ENCODE results near the gene XRN2. TPM values are rescaled to one million over a fixed set of nuclear protein-coding genes. Genes with fewer than 3 reads are reported as not detected.
"Not testable (repeated sequence)": the region's sequence is repeated elsewhere in the genome, so short reads cannot be mapped to it uniquely, and the experiment has no call there.

Gene XRN2
- polyA plus RNA-seq, 1 experiment = 120 TPM

DNA sequence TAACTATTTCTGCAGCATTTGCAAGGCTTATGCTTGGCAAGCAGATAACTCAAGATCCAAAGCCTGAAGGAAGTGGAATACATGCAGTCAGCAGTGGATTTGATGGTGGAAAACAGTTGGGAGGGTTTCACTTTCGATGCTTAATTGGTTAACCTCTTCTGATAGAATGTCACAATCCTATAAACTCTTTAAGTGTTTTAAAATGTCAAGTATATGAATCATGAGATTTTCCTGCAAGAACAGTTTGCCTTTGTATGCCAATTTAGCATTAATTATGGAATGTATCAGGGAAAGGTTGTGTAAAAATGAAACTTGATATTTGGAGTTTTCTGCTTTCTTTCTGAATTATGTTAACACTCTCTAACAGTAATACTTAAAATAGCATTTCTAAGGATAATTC lies 57.6 kb downstream of the XRN2 start:
- DNase-seq (ENCODE audit: low read depth, low spot score) = no peak
- ChIA-PET CTCF (interaction anchor here (0.7 to 1.1 kb wide), 2 partner anchors 16 to 145 kb away, joined by 3 read pairs; no protein-coding TSS in a partner anchor), POLR2A (interaction anchor here (0.6 kb wide), 1 partner anchor 57 kb away, joined by 4 read pairs; no protein-coding TSS in a partner anchor)

DNA sequence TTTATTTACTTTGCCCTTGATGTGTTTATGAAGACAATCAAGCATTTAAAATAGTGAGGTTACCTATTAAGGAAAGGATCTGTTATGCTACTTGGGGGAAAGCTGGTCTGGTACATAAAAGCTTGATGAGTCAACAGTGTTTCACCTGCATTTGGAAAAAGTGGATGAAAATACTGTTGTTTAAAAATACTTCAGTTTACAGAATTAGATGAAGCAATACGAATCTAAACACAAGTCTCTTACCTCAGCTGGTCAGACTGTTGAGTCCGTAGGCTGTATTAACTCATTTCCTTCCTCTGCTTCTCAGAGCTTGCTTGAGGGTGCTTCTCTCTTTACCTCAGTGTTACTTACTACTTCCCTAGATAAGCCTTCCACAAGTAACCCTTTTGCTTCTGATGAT lies 58.1 kb downstream of the XRN2 start:
- H3K27me3 ChIP-seq (ENCODE audit: control insufficient read depth, insufficient read depth, low read length) = no peaks in the 10 kb centered on the region
- H3K4me3 ChIP-seq (ENCODE audit: low read depth, low read length) = no peak overlapping the region
- H3K9me3 ChIP-seq (ENCODE audit: control insufficient read depth, insufficient read depth, low read length) = no peaks in the 10 kb centered on the region
- TF ChIP-seq, protein P1, sequence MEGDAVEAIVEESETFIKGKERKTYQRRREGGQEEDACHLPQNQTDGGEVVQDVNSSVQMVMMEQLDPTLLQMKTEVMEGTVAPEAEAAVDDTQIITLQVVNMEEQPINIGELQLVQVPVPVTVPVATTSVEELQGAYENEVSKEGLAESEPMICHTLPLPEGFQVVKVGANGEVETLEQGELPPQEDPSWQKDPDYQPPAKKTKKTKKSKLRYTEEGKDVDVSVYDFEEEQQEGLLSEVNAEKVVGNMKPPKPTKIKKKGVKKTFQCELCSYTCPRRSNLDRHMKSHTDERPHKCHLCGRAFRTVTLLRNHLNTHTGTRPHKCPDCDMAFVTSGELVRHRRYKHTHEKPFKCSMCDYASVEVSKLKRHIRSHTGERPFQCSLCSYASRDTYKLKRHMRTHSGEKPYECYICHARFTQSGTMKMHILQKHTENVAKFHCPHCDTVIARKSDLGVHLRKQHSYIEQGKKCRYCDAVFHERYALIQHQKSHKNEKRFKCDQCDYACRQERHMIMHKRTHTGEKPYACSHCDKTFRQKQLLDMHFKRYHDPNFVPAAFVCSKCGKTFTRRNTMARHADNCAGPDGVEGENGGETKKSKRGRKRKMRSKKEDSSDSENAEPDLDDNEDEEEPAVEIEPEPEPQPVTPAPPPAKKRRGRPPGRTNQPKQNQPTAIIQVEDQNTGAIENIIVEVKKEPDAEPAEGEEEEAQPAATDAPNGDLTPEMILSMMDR (IDR thresholded peaks at IDR 0.05; ENCODE audit: low read depth, low read length) = no peak
- peak; percentile 37 for DNase-seq (ENCODE audit: low read depth, low spot score)
- CTCF ChIA-PET = interaction anchor here (1.1 kb wide), 1 partner anchor 144 kb away, joined by 3 read pairs; no protein-coding TSS in a partner anchor
- POLR2A ChIA-PET = interaction anchor here (0.8 kb wide), 1 partner anchor 58 kb away, joined by 3 read pairs; the partner anchor contains the start of gene XRN2
- no peak overlapping the region for H3K27ac ChIP-seq (ENCODE audit: low read depth, low read length)

More for the DNA sequence above, 57.6 kb downstream of the XRN2 start:
- Histone ChIP-seq H3K4me3 (ENCODE audit: low read depth, low read length) (no peak overlapping the region), H3K27ac (ENCODE audit: low read depth, low read length) (no peak overlapping the region), H3K9me3 (ENCODE audit: control insufficient read depth, insufficient read depth, low read length) (no peaks in the 10 kb centered on the region), H3K27me3 (ENCODE audit: control insufficient read depth, insufficient read depth, low read length) (no peaks in the 10 kb centered on the region)
- TF ChIP-seq, protein P1 (IDR thresholded peaks at IDR 0.05; ENCODE audit: low read depth, low read length) = no peak

DNA sequence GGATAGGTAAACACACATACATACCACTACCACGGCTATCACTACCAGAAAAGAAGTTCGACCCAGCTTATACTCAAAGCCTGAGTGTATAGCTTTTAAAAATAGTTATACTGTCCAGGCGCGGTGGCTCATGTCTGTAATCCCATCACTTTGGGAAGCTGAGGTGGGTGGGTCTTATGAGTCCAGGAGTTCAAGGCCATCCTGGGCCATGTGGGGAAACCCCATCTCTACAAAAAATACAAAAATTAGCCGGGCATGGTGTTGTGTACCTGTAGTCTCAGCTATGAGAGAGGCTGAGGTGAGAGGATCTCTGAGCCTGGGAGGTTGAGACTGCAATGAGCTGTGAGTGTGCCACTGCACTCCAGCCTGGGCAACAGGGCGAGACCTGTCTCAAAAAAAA lies 61.3 kb downstream of the XRN2 start:
- H3K9me3 ChIP-seq (ENCODE audit: control insufficient read depth, insufficient read depth, low read length) = no peaks in the 10 kb centered on the region
- CTCF ChIA-PET = interaction anchor here (1.5 to 1.6 kb wide), 2 partner anchors 128 to 129 kb away, joined by 3 read pairs; no protein-coding TSS in a partner anchor
- DNase-seq (ENCODE audit: low read depth, low spot score) = no peak

DNA sequence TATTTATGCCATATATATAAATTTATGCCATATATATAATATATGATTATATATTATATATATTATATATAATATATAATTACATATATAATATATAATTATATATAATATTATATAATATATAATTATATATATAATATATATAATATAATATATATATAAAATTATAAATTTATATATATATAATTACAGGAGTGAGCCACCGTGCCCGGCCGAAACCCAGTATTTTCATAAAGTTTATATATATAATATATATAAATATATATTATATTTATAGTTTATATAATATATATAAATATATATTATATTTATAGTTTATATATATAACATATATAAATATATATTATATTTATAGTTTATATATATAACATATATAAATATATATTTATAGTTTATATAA lies 62.6 kb downstream of the XRN2 start:
- CTCF ChIA-PET = no interaction called here
- Histone ChIP-seq H3K9me3 (ENCODE audit: control insufficient read depth, insufficient read depth, low read length) (no peaks in the 10 kb centered on the region), H3K27ac (ENCODE audit: low read depth, low read length) (no peak overlapping the region), H3K27me3 (ENCODE audit: control insufficient read depth, insufficient read depth, low read length) (no peaks in the 10 kb centered on the region), H3K4me3 (ENCODE audit: low read depth, low read length) (no peak overlapping the region)
- TF ChIP-seq, protein P1 (IDR thresholded peaks at IDR 0.05; ENCODE audit: low read depth, low read length) = no peak
- POLR2A ChIA-PET = no interaction called here
- DNase-seq (ENCODE audit: low read depth, low spot score) = no peak

More for the DNA sequence above, 61.3 kb downstream of the XRN2 start:
- H3K4me3 ChIP-seq (ENCODE audit: low read depth, low read length) = no peak overlapping the region
- TF ChIP-seq, protein P1 (IDR thresholded peaks at IDR 0.05; ENCODE audit: low read depth, low read length) = no peak
- POLR2A ChIA-PET = interaction anchor here (0.7 kb wide), 1 partner anchor 25 kb away, joined by 5 read pairs; no protein-coding TSS in a partner anchor
- H3K27me3 ChIP-seq (ENCODE audit: control insufficient read depth, insufficient read depth, low read length) = no peaks in the 10 kb centered on the region
- H3K27ac ChIP-seq (ENCODE audit: low read depth, low read length) = no peak overlapping the region

DNA sequence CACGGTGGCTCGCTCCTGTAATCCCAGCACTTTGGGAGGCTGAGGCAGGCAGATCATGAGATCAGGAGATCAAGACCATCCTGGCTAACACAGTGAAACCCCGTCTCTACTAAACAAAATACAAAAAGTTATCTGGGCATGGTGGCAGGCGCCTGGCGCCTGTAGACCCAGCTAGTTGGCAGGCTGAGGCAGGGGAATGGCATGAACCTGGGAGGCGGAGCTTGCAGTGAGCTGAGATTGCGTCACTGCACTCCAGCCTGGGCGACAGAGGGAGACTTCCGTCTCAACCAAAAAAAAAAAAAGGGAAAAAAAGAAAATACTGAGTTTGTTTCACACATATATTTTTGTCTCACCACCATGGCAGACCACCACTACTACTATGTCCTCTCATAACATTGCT lies 63.1 kb downstream of the XRN2 start:
- H3K4me3 ChIP-seq (ENCODE audit: low read depth, low read length); H3K9me3 ChIP-seq (ENCODE audit: control insufficient read depth, insufficient read depth, low read length); H3K27me3 ChIP-seq (ENCODE audit: control insufficient read depth, insufficient read depth, low read length); DNase-seq (ENCODE audit: low read depth, low spot score); POLR2A ChIA-PET; H3K27ac ChIP-seq (ENCODE audit: low read depth, low read length): not testable (repeated sequence)
- CTCF ChIA-PET = interaction anchor here (0.5 kb wide), 1 partner anchor 130 kb away, joined by 3 read pairs; no protein-coding TSS in a partner anchor

Measured in AG04450 (cell line).